Breast epithelium (tissue), 3 donors: ENCODE results near the gene CAMK2D.

ENCODE experiments used
- CTCF ChIP-seq, 3 donors: fragments of 450-650 bp; IDR thresholded peaks; one replicate each; pipeline ENCODE4 v1.5.1; 2016 to 2017; ENCODE audit warnings: antibody characterized with exemption in 3 of 3, mild to moderate bottlenecking in 3 of 3, moderate library complexity in 3 of 3
- POLR2A ChIP-seq: fragments of 450-650 bp; IDR thresholded peaks from one replicate; pipeline ENCODE4 v1.6.1; 2016; ENCODE audit warnings: antibody characterized with exemption, mild to moderate bottlenecking, moderate library complexity
- POLR2AphosphoS5 ChIP-seq, 3 donors: sonication (generic); formaldehyde crosslinking; IDR thresholded peaks; one replicate each; pipeline ENCODE4 v1.6.1; 2017; ENCODE audit warnings: antibody characterized with exemption in 3 of 3

GRCh38 chr4:113455061-113455460 lies 306.5 kb downstream of the CAMK2D start:
- TF ChIP-seq CTCF (IDR thresholded peaks at IDR 0.05), result no peak
- TF ChIP-seq POLR2AphosphoS5 (IDR thresholded peaks at IDR 0.05), result no peak
- no peak for TF ChIP-seq POLR2A
